Stimulated activated effector memory CD8-positive, alpha-beta T cell treated with anti-CD3 and anti-CD28 coated beads, Interleukin-12 subunit alpha, Interleukin-12 subunit beta, amount 100 ng/mL, for 72 hours (primary cell): Measurements from ENCODE around the gene MFAP4.
"Not testable (repeated sequence)": the region's sequence is repeated elsewhere in the genome, so short reads cannot be mapped to it uniquely, and the experiment has no call there.

Source experiments
- ATAC-seq: fragments of 150-1000 bp; cut with Tn5 transposase; 2 replicates; pipeline ENCODE4 v1.10.0; 2021
- DNase-seq, 2 donors: peaks; one replicate each; pipeline ENCODE4 v3.0.0; 2021 to 2022; ENCODE audit warnings: low spot score in 2 of 2
- H3K27ac Mint-ChIP-seq: one replicate; pipeline ENCODE4 v1.8.0; 2022; ENCODE audit warnings: mild to moderate bottlenecking, mixed read lengths
- H3K36me3 Mint-ChIP-seq: one replicate; pipeline ENCODE4 v1.8.0; 2022; ENCODE audit warnings: mild to moderate bottlenecking, mixed read lengths
- H3K4me1 Mint-ChIP-seq: one replicate; pipeline ENCODE4 v1.8.0; 2022; ENCODE audit warnings: mixed read lengths
- H3K4me3 Mint-ChIP-seq: one replicate; pipeline ENCODE4 v1.8.0; 2022; ENCODE audit warnings: mild to moderate bottlenecking, mixed read lengths
- H3K9me3 Mint-ChIP-seq: one replicate; pipeline ENCODE4 v1.8.0; 2022; ENCODE audit warnings: mixed read lengths

Gene MFAP4

DNA sequence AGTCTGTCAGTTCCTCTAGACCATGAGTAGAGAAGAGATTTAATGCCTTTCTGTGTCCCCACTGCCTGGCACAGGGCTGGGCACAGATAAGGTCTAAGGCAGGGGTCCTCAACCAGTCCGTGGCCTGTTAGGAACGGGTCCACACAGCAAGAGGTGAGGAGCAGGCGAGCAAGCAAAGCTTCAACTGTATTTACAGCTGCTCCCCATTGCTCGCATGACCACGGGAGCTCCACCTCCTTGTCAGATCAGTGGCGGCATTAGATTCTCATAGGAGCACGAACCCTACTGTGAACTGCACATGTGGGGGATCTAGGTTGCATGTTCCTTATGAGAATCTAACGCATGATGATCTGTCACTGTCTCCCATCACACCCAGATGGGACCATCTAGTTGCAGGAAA, 26.2 kb downstream of the MFAP4 start:
- H3K27ac Mint-ChIP-seq, result no peak overlapping the region
- ATAC-seq (no peak), DNase-seq (no peak)
- H3K36me3 Mint-ChIP-seq, result no peaks in the 10 kb centered on the region
- peak overlapping the region; percentile 74 for H3K4me3 Mint-ChIP-seq
- H3K9me3 Mint-ChIP-seq, result no peaks in the 10 kb centered on the region
- peaks cover 10% of the 10 kb centered on the region for H3K4me1 Mint-ChIP-seq

- Mint-ChIP-seq H3K4me1 (peaks cover 10% of the 10 kb centered on the region), H3K27ac (no peak overlapping the region), H3K36me3 (no peaks in the 10 kb centered on the region), H3K9me3 (no peaks in the 10 kb centered on the region), H3K4me3 (no peak overlapping the region)
- ATAC-seq (no peak), DNase-seq (no peak)
Observed at GRCh38 chr17:19359856-19360255, 27.1 kb downstream of the MFAP4 start.

GRCh38 chr17:19359151-19359550, 27.8 kb downstream of the MFAP4 start:
- Mint-ChIP-seq H3K9me3 (no peaks in the 10 kb centered on the region), H3K4me1 (peaks cover 10% of the 10 kb centered on the region), H3K27ac (peak overlapping the region; percentile 18), H3K36me3 (no peaks in the 10 kb centered on the region), H3K4me3 (no peak overlapping the region)
- no peak for DNase-seq
- ATAC-seq, result no peak

DNA sequence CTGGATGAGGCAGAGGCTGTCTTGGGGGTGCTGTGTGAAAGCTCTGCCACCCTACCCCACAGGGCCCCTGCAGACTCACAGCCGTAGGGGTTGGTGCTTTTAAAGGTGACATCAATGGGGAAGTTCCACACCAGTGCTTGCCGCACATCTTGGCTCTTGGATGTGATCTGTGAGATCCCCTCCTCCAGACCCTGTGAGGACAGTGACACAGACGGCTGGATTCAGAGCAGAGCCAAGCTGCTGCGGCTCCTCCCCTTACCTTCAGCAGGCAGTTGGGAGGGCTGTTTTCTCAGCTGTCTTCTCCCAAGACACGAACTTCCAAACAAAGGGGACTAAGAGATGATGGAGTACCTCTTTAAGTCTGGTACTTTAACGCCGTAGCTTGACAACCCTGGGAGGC, 29.2 kb downstream of the MFAP4 start:
- ATAC-seq (no peak), DNase-seq (no peak)
- H3K4me3 Mint-ChIP-seq, result no peak overlapping the region
- peaks cover 10% of the 10 kb centered on the region for H3K4me1 Mint-ChIP-seq
- H3K9me3 Mint-ChIP-seq, result no peaks in the 10 kb centered on the region
- no peak overlapping the region for H3K27ac Mint-ChIP-seq
- no peaks in the 10 kb centered on the region for H3K36me3 Mint-ChIP-seq

DNA sequence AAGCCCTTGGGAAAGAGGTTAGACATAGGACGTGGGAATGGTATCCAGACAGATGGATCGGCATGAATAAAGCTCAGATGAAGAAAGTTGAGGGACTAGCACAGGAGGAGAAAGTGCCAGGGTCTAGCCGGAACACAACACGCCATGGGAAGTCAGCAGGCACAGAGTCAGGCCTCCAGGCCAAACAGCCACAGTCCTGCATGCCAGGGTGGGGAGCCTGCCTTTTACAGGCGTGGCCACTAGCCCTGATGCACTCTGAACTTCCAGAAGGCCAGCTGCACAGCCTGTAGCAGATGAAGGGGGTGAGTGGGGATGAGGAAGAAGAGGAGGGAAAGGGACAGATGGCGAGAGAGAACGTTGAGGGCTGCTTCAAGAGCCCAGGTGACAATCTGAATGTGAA, 29.6 kb downstream of the MFAP4 start:
- Mint-ChIP-seq H3K27ac (no peak overlapping the region), H3K4me3 (no peak overlapping the region), H3K9me3 (no peaks in the 10 kb centered on the region), H3K4me1 (peaks cover 10% of the 10 kb centered on the region), H3K36me3 (no peaks in the 10 kb centered on the region)
- ATAC-seq (no peak), DNase-seq (no peak)

GRCh38 chr17:19354748-19355147, 32.2 kb downstream of the MFAP4 start:
- DNase-seq, result no peak
- H3K4me1 Mint-ChIP-seq, result no peaks in the 10 kb centered on the region
- no peak overlapping the region for H3K4me3 Mint-ChIP-seq
- no peak for ATAC-seq
- no peaks in the 10 kb centered on the region for H3K36me3 Mint-ChIP-seq
- H3K27ac Mint-ChIP-seq, result no peak overlapping the region
- no peaks in the 10 kb centered on the region for H3K9me3 Mint-ChIP-seq

GRCh38 chr17:19353401-19353800, 33.6 kb downstream of the MFAP4 start:
- H3K9me3 Mint-ChIP-seq, H3K4me3 Mint-ChIP-seq, DNase-seq, H3K36me3 Mint-ChIP-seq, H3K4me1 Mint-ChIP-seq, H3K27ac Mint-ChIP-seq, ATAC-seq: not testable (repeated sequence)

DNA sequence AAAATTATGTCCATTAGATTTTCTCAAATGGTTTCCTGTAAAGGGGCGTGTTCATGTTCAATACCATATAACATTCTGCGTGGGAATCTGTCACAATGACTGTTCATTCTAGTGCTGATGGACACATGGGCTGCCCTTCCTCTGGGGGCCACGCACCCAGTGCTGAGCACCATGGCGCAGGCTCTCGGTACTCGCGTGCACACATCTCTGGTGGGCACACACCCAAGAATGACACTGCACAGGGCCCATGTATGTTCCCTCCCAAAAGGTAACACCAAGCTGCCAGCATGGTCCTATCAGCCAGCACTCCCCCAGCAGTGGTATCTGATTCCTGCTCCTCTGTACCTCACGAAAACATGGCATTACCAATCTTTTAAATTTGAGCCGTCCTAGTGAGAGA, 38.2 kb downstream of the MFAP4 start:
- peaks cover 6% of the 10 kb centered on the region for H3K4me1 Mint-ChIP-seq
- H3K9me3 Mint-ChIP-seq, result no peaks in the 10 kb centered on the region
- H3K4me3 Mint-ChIP-seq, result no peak overlapping the region
- no peak for ATAC-seq
- H3K36me3 Mint-ChIP-seq, result no peaks in the 10 kb centered on the region
- no peak overlapping the region for H3K27ac Mint-ChIP-seq
- DNase-seq, result no peak

DNA sequence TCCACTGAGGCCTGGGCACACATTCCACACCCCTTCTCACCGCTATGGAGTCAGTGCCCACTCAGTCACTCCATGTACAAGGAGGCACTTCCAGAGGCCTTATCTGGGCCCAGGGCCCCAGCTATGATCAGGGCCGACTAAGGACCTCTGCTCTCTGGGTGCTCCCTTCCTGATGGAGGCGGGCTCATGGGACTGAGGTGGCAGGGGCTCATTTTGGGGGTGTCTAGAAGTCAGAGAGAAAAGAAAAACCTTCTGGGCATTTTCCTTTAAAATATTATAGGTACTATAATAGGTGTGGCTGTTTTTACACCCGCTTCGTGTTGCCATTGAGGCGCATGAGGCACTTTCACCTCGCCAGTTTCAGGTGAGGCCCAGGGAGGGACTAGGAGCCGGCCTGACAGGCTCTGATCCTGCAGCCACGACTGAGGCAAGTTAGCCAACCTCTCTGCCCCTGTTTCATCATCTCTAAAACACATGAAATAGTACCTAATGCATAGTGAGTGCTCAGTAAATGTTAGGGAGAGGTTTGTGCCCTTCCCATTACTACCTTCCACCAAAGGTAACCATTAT, 38.8 kb downstream of the MFAP4 start:
- H3K4me1 Mint-ChIP-seq, result peaks cover 6% of the 10 kb centered on the region
- H3K36me3 Mint-ChIP-seq, result no peaks in the 10 kb centered on the region
- ATAC-seq, result no peak
- DNase-seq, result no peak
- H3K4me3 Mint-ChIP-seq, result no peak overlapping the region
- H3K27ac Mint-ChIP-seq, result no peak overlapping the region
- H3K9me3 Mint-ChIP-seq, result no peaks in the 10 kb centered on the region

- Mint-ChIP-seq H3K27ac (no peak overlapping the region), H3K4me1 (peaks cover 6% of the 10 kb centered on the region), H3K9me3 (no peaks in the 10 kb centered on the region), H3K4me3 (no peak overlapping the region), H3K36me3 (no peaks in the 10 kb centered on the region)
- ATAC-seq (no peak), DNase-seq (no peak)
Observed at GRCh38 chr17:19347323-19348080, 39.5 kb downstream of the MFAP4 start.

DNA sequence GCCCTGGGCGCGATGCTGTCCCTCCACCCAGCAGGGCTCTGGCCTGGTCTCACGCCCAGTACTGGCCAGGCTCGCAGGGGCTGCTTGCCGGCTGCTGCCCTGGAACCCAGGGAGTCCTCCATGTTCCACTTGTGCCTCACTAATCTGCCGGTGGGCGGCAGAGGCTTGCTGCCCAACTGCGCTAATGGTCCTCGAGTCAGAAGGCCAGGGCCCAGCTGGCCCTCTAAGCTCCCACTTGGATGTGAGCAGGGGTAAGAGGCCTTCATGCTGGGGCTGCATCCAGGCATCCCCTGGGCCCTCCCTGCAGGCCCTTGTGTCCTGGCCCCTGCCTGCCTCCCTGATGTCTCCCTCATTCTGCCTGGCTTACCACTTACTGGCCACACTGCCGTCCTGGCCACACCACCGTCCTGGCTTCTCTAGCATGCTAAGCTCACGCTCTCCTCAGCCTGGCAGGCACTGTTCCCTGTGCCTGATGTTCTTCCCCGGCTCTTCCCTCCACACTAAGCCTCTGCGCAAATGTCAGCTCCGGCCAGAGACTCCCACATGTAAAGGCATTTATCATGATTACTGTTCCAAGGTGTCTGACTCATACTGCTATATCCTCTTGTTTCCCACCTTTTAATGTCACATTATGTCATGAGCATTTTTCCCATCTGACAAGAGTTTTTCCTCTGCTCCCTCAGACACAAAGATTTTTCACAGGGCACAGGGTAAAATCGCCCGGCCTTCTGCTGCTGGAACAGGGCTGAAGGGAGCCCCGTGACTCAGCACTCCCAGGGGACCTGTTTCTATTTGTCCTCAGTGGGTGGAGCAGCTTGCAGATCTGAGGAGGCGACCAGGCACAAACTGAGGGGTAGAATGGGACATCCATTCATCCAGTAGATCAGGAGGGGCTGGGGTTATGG, 40.4 kb downstream of the MFAP4 start:
- ATAC-seq (peak; percentile 27), DNase-seq (no peak)
- peaks cover 4% of the 10 kb centered on the region for H3K36me3 Mint-ChIP-seq
- peak overlapping the region; percentile 26 for H3K27ac Mint-ChIP-seq
- H3K9me3 Mint-ChIP-seq, result no peaks in the 10 kb centered on the region
- no peak overlapping the region for H3K4me3 Mint-ChIP-seq
- peaks cover 6% of the 10 kb centered on the region for H3K4me1 Mint-ChIP-seq

GRCh38 chr17:19345486-19346350, 41.3 kb downstream of the MFAP4 start:
- Mint-ChIP-seq H3K9me3 (no peaks in the 10 kb centered on the region), H3K4me3 (no peak overlapping the region), H3K36me3 (peaks cover 4% of the 10 kb centered on the region), H3K27ac (no peak overlapping the region), H3K4me1 (peaks cover 6% of the 10 kb centered on the region)
- DNase-seq (no peak), ATAC-seq (no peak)

DNA sequence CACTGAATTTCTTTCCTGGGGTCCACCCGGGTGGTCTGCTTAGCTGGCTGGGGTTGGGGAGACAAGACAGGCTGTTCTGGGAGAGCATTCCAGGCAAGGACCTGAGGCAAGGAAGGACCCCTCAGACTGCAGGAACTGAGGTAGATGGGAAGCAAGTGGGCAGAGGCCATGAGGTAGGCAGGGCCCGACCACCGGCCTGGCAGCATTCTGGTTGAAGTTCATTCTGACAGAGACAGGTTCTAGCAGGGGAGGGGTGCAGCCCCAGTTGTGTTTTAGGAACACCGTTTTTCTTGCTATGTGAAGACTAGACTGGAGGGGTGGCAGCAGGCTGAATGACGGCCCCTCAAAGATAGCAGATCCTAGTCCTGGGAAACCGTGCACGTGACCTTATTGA, 41.9 kb downstream of the MFAP4 start:
- Mint-ChIP-seq H3K4me3 (no peak overlapping the region), H3K4me1 (peaks cover 6% of the 10 kb centered on the region), H3K27ac (no peak overlapping the region), H3K9me3 (no peaks in the 10 kb centered on the region), H3K36me3 (peaks cover 4% of the 10 kb centered on the region)
- DNase-seq, result no peak
- ATAC-seq, result no peak

- peaks cover 6% of the 10 kb centered on the region for H3K4me1 Mint-ChIP-seq
- ATAC-seq (no peak), DNase-seq (no peak)
- no peak overlapping the region for H3K27ac Mint-ChIP-seq
- H3K4me3 Mint-ChIP-seq, result no peak overlapping the region
- H3K36me3 Mint-ChIP-seq, result peaks cover 4% of the 10 kb centered on the region
- H3K9me3 Mint-ChIP-seq, result no peaks in the 10 kb centered on the region
Observed at GRCh38 chr17:19344311-19345066, 42.5 kb downstream of the MFAP4 start.
